Activated T-cell treated with anti-CD3 and anti-CD28 coated beads for 4 hours (primary cell): ENCODE measurements around the gene TRAPPC3.

Source experiments
- DNase-seq: peaks from one replicate; pipeline ENCODE4 v3.0.0-alpha.2; 2020

The TRAPPC3 gene

GRCh38 chr1:36097693-36098585, 51.3 kb downstream of the TRAPPC3 start:
- DNase-seq: no peak

GRCh38 chr1:36096500-36097432, 52.5 kb downstream of the TRAPPC3 start:
- DNase-seq: no peak

DNA sequence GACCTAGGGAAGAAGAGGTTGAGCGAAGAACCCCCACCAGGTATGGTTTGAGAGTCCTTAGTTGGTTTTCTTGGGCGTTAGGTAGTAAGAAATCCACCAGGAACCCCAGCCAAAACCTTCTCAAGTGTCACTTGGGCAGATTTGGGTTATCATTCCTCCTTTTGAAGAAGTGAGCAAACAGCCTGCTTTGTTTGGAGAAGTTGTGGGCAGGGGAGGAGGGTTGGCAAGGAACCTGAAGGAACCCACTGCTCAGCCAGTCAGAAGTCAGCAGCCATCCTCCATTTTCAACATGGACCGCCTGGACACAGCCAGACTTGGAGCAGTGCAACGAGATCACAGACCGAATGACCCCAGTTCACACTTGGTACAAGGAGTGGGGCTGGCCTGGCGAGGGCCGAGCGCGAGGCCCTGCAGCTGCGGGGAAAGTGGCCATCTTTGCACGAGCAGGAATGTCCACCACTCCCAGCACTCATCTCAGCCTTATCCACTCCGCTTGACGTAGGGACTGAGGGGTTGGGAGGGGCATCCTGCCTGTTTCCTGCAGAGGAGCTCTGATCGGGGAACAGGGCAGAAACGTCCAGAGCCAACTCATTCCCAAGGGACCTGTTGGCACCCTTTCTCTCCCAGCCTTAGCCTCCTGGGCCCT, 53.4 kb downstream of the TRAPPC3 start:
- no peak for DNase-seq

GRCh38 chr1:36094621-36095061, 54.6 kb downstream of the TRAPPC3 start:
- no peak for DNase-seq

DNA sequence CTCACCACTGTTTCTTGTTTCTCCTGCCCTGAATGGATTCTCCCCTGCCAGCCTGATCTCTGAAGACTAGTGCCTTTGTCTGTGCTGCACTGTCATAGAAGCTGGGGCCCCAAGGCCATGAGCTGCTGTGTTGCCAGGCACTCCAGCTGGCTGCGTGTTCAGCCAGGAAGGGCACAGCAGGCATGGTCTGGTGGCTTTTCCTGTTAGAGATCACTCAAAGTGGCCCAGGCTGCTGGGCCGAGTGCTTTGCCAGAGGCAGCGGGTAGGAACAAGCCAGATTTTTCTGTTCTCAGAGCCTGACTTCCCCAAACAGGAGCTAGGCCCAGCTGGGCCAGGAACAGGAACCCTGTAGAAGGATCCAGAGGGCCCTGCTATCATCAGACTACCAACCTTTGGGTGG, 55.4 kb downstream of the TRAPPC3 start:
- DNase-seq: no peak

DNA sequence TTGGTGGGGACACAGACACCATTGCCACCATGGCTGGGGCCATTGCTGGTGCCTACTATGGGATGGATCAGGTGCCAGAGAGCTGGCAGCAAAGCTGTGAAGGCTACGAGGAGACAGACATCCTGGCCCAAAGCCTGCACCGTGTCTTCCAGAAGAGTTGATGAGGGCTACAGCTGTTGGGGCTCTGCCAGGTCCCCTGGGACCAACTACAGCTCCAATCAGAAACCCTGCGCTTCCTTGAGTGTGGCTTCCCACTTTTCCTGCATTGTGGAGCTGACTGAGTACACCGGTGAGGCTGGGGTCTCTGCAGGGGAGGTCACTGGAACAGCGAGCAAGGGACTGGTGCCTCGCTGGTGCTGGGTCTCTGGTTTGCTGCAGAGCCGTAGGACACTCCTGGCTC, 56.1 kb downstream of the TRAPPC3 start:
- no peak for DNase-seq

GRCh38 chr1:36092798-36093185, 56.5 kb downstream of the TRAPPC3 start:
- no peak for DNase-seq

- DNase-seq: no peak
These were observed 57.0 kb downstream of the TRAPPC3 start for GRCh38 chr1:36092166-36092797.

GRCh38 chr1:36091698-36092097, 57.6 kb downstream of the TRAPPC3 start:
- no peak for DNase-seq

DNA sequence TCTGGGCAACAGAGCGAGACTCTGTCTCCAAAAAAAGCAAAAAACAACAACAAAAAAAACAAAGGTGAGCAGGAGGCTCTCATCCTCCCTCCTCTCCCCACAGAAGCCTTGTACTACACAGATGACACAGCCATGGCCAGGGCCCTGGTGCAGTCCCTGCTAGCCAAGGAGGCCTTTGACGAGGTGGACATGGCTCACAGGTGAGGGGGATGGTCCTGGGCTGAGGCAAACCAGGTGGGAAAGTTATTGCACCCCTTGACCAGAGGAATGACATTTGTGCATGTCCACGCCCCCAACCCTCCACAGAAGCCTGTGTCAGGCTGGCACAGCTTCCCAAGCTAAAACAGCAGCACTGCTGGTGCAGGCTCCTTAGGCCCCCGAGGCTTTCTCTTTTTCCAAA, 58.1 kb downstream of the TRAPPC3 start:
- no peak for DNase-seq

GRCh38 chr1:36089393-36090121, 59.7 kb downstream of the TRAPPC3 start:
- no peak for DNase-seq

DNA sequence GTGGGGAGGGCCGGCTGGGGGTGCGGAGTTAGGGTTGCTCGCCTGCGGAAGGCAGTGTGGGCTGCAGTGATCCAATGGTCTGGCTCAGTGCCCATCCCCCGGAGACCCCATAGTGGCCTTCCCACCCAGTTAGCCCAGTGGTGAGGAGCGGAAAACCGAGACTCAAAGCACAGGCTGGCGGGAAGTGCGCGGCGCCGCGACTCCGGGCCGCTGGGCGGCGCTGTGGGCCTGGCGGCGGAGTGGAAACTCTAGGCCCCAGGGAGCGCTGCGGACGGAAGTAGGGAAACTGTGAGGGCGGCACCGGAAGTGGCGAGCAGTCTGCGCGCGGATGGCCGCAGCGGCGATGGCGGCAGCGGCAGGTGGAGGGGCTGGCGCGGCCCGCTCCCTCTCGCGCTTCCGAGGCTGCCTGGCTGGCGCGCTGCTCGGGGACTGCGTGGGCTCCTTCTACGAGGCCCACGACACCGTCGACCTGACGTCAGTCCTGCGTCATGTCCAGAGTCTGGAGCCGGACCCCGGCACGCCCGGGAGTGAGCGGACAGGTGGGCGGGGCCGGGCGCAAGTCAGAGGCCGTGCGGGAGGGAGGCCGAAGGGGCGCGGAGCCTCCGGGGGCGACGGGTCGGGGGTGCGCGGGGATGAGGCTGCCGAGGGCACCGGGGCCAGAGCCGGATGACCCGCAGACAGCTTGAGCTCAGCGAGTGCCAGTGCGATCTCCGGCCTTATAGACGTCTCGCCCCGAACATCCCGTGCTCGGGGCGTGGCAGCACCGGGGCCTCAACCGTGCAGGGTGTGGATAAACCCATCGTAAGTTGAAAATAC, 60.5 kb downstream of the TRAPPC3 start, which contains the start of gene ADPRS:
Gene ADPRS (plus strand): TSS at position 316 of the 816 bp plus-strand sequence. CDS start 13 bp downstream, at position 329.
- DNase-seq: peak; percentile 84

GRCh38 chr1:36088265-36088576, 61.1 kb downstream of the TRAPPC3 start:
- DNase-seq: no peak

- no peak for DNase-seq
These were observed 61.8 kb downstream of the TRAPPC3 start for GRCh38 chr1:36087233-36088123.
